Raji (cell line): ENCODE results near the gene OLFML2A.

Source experiments
- POLR2A ChIP-seq: IDR thresholded peaks from 2 replicates; pipeline ENCODE4 v1.6.1; 2011; ENCODE audit warnings: low read depth, low read length, control low read depth; ENCODE audit not compliant: insufficient read depth

Gene OLFML2A

GRCh38 chr9:124784509-124784908 is 7.6 kb downstream of the OLFML2A start:
- TF ChIP-seq POLR2A, result no peak

- TF ChIP-seq POLR2A, result no peak
Observed at GRCh38 chr9:124786881-124787573, 10.1 kb downstream of the OLFML2A start.

- no peak for TF ChIP-seq POLR2A
Observed at GRCh38 chr9:124788542-124789217, 11.7 kb downstream of the OLFML2A start.

GRCh38 chr9:124789531-124789930 is 12.6 kb downstream of the OLFML2A start:
- TF ChIP-seq POLR2A, result no peak

- no peak for TF ChIP-seq POLR2A
Observed at GRCh38 chr9:124790301-124790700, 13.4 kb downstream of the OLFML2A start.

- TF ChIP-seq POLR2A, result no peak
Observed at GRCh38 chr9:124790801-124791505, 14.0 kb downstream of the OLFML2A start.

- TF ChIP-seq POLR2A, result no peak
Observed at GRCh38 chr9:124792257-124793014, 15.5 kb downstream of the OLFML2A start.

- TF ChIP-seq POLR2A, result no peak
Observed at GRCh38 chr9:124793015-124793541, 16.1 kb downstream of the OLFML2A start.

- no peak for TF ChIP-seq POLR2A
Observed at GRCh38 chr9:124794902-124795491, 18.1 kb downstream of the OLFML2A start.

GRCh38 chr9:124795881-124796431 is 19.0 kb downstream of the OLFML2A start:
- no peak for TF ChIP-seq POLR2A

GRCh38 chr9:124797343-124798103 is 20.6 kb downstream of the OLFML2A start:
- no peak for TF ChIP-seq POLR2A

GRCh38 chr9:124799274-124800006 is 22.5 kb downstream of the OLFML2A start:
- no peak for TF ChIP-seq POLR2A
